Measurements from ENCODE around the gene TMC2.
A peak's percentile ranks its signal among the peaks of the same experiment; 100 is the strongest.

Gene TMC2

DNA sequence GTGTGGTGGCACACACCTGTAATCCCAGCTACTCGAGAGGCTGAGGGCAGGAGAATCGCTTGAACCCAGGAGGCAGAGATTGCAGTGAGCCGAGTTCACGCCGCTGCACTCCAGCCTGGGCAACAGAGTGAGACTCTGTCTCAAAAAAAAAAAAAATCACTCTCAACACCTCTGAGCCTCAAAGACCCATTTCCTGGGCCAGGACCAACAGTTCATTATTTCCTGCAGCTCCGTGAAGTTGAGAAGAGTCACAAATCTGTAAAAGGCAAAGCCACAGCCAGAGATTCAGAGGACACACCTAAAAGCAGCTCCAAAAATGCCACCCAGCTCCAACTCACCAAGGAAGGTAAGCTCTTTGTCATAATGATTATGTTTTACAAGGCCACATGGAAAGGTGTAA is 100.9 kb downstream of the TMC2 start:
- no peak for DNase-seq

DNA sequence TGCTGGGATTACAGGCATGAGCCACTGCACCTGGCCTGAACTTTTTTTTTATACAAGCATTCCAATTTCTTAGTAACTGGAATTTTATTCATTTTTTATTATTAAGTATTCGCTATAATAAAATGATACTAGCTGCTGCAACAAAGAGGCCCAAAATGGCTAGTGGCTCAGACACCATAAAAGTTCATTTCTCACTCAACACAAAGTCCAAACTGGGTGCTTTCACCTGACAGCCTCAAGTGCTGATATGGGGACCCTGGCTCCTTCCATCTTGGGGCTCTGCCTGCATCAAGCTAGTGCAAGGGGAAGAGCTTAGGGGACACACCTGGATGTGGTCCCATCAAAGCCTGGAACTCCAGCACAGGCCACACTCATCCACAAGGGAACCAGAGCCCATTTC is 103.9 kb downstream of the TMC2 start:
- DNase-seq, result no peak

DNA sequence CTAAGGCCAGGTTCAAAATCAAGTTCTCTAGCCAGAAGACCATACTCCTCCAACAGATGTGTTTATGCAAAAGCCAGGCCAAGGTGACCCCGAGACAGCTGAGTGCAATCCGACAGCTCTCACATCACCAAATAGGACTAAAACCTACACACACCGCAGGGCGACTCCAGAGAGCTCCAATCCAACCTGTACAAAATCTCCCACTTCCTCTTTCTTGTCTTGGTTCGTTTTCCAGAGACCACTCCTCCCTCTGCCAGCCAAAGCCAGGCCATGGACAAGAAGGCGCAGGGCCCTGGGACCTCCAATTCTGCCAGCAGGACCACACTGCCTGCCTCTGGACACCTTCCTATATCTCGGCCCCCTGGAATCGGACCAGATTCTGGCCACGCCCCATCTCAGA is 104.5 kb downstream of the TMC2 start:
- no peak for DNase-seq

DNA sequence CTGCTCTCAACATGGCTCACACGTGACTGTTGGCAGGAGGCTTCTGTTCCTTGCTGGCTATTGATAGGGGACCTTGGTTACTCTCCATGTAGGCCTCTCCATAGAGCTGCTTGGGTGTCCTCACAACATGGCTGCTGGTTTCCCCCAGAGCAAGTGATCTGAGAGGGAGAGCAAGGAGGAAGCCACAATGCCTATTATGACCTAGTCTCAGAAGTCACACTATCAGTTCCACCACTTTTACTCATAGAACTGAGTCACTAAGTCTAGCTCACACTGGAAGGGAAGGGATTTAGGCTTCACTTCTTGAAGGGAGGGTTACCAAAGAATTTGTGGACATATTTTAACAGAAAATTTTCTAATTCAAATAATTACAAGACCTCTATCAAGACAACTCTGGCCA is 107.3 kb downstream of the TMC2 start:
- no peak for DNase-seq

DNA sequence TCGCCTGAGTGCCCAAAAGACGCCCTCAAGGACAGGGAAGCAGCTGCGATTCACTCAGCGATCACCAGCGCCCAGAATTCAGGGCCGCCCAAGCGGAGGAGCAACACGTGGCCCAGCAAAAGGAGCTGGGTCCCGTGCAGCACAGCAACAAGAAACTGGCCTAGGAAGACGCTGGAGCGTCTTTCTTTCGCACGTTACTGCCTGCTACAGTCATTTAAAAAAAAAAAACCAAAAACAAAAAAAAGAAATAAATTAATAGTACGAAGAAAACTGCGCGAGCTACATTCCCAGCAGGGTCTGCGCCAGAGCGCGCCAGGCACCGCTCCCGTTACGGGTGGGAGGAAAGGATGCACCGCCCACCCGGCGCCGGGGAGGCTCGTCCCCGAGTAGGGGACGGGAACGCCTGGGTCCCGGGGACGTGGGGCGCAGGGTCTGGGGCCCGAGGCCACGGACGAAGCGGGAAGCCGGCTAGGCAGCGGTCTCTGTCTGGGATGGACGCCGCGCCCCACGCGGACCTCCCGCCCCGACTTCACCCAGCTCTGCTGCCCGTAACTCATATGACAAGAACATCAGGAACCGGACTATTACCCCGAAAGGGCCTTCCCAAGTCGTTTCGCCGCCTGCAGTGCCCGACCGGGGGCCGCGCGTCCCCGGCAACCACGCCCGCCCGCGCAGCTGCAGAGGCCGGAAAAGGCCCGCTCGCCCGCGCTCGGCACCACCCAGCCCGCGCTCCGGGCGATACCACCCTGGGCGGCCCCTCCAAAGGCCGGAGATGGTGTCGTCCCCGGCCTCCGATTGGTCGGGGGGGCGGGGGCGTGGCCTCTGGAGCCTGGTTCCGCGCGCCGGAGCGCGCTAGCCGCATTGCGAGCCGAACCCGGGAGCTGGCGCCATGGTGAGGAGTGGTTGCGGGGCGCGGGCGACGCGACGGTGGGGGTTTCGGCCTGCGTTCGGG is 115.7 kb downstream of the TMC2 start, which contains the start of gene NOP56:
NOP56 (plus strand) TSS at position 861 of the 952 bp plus-strand sequence; CDS start at position 890, 29 bp downstream.
- peak; percentile 95 for DNase-seq

DNA sequence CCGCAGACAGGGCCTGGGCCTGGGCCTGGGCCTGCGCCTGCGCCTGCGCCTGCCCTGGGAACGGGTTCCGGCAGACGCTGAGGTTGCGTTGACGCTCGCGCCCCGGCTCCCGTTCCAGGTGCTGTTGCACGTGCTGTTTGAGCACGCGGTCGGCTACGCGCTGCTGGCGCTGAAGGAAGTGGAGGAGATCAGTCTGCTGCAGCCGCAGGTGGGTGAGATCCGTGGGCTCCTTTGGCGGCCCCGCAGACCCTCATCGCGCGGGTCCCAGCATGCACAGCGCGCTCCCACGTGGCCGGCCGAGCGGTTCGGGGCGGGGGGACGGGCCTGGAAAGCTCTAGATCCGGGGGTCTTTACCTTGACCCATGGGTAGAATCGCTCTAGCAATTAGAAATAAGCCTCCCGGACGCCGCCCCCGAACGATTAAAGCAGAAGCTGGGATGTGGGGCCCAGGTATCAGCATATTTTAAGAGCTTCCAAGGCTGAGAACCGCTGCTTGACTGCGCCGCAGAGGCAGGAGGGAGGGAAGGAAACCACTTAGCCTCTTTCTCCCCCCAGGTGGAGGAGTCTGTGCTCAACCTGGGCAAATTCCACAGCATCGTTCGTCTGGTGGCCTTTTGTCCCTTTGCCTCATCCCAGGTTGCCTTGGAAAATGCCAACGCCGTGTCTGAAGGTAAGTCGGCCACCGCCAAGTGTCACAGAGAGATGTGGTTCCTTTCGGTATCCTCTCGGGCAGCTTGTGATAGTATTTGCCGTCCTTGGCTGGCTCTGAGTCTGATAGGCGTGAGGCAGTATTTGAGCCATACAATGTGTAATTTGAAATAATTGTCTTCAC is 116.6 kb downstream of the TMC2 start:
- peak; percentile 58 for DNase-seq

DNA sequence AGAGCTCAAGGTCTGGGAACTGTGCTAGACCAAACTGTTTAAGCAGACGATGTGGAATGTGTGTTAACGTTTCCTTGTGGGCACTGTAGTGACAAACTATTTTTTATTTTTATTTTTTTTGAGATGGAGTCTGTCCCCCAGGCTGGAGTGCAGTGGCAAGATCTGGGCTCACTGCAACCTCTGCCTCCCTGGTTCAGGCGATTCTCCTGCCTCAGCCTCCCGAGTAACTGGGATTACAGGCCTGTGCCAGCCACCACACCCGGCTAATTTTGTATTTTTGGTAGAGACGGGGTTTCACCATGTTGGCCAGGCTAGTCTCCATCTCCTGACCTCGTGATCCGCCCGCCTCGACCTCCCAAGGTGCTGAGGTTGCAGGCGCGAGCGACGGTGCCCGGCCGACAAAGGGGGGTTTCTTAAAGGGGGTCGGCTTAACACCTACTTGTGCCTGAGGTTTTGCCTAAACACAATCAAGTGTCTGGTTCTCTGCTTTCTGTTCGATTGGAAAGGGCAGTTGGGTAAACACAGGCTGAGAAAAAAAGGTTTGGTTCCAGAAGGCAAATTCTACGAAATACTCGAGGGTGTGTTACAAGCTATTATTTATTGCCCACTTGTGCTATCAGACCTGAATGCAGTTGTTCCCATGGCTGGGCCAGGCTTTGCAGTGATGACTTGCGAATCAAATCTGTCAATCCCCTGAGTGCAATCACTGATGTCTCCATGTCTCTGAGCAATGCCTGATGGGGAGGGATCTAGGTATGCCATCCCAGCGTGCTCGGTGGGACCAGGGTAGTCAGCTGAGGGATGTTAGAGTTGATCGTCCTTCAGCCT is 117.4 kb downstream of the TMC2 start:
- no peak for DNase-seq

DNA sequence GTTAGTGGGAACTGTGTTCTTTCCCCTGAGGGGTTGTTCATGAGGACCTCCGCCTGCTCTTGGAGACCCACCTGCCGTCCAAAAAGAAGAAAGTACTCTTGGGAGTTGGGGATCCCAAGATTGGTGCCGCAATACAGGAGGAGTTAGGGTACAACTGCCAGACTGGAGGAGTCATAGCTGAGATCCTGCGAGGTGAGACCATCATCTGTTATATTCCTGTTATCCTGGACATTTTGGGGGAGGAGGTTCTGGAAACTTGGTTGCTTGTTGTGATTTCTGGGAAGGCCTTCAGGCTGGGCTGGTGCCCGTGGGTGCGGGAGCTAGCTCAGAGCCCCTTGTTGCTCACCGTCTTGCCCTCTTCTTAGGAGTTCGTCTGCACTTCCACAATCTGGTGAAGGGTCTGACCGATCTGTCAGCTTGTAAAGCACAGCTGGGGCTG is 118.0 kb downstream of the TMC2 start:
- DNase-seq, result no peak

DNA sequence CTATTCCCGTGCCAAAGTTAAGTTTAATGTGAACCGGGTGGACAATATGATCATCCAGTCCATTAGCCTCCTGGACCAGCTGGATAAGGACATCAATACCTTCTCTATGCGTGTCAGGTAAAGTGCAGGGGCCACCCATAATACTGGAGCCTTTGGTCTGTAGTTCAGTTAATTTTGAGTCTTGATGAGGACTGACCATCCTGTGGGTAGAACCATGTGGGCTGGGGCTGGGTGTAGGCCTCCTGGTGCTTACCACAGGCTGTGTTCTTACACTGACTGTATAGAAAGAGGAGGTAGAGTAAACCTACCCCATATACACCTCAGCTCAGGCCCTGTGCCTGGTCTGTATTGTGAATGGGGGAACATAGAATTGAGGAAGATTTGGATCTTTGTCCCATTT is 118.5 kb downstream of the TMC2 start:
- DNase-seq, result no peak

DNA sequence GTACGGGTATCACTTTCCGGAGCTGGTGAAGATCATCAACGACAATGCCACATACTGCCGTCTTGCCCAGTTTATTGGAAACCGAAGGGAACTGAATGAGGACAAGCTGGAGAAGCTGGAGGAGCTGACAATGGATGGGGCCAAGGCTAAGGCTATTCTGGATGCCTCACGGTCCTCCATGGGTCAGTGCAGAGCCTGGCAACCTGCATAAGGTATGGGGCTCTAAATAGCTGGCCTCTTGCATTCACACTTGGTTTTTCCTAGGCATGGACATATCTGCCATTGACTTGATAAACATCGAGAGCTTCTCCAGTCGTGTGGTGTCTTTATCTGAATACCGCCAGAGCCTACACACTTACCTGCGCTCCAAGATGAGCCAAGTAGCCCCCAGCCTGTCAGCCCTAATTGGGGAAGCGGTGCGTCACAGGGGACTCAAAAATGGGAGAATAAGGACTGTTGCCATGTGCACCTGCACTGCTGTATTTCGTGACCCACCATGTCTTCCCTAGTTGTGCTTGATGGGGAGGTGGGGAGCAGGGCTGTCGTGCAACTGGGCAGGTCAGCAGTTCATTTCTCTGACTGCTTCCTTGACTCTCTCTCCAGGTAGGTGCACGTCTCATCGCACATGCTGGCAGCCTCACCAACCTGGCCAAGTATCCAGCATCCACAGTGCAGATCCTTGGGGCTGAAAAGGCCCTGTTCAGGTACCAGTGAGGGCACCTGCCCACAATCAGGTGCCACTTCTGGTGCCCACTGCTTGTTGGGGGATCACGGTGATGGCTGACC is 119.2 kb downstream of the TMC2 start:
- no peak for DNase-seq

DNA sequence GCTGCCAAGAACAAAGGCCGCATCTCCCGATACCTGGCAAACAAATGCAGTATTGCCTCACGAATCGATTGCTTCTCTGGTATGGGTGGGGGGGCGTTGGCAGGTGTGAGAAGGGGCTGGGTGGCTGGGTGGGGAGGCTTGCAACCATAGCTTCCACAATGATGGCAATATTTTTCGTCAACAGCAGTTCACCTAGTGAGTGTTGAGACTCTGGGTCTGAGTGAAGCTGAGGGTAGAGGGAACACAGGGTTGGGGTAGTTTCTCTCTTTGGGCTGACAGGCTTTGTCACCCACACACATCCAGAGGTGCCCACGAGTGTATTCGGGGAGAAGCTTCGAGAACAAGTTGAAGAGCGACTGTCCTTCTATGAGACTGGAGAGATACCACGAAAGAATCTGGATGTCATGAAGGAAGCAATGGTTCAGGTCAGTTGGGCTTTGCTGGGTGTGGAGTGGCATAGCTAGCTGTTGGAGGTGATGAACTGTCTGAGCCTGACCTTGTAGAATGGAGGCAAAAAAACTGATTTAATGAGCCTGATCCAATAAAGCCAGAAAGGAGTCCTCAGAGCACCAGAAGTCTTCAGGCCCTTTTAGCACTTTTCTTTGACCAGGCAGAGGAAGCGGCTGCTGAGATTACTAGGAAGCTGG is 120.2 kb downstream of the TMC2 start:
- DNase-seq, result no peak

DNA sequence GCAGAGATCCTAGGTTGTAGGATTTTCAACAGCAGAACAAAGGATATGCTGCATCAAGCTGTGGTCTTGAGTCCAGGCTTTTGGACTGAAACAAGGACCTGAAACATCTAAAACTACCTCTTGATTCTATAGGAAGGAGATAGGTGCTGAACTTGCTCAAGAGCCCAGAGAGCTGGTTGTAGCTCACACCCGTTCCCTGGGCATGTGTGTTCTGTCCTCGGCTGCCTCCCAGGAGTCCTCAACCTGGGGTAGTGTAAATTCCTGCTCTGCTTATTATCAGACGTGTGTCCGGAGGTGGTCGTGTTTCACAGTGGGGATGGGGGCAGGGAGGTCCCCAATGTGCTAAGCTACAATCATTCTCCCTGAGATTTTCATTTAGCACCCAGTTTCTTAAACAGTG is 120.9 kb downstream of the TMC2 start:
- DNase-seq, result no peak

DNA sequence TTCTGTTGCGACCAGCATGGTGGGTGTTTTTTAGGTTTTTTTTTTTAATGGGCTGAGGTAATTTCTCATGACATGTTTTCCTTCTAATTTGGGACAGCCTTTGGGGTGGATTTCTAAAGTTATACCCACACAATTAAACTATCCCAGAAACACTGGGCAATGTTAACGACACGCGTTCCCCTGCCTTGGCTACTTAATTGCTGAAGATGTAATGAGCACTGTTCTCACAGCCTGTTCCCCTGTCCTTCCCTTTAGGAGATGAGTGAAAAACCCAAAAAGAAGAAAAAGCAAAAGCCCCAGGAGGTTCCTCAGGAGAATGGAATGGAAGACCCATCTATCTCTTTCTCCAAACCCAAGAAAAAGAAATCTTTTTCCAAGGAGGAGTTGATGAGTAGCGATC is 121.3 kb downstream of the TMC2 start:
- no peak for DNase-seq

DNA sequence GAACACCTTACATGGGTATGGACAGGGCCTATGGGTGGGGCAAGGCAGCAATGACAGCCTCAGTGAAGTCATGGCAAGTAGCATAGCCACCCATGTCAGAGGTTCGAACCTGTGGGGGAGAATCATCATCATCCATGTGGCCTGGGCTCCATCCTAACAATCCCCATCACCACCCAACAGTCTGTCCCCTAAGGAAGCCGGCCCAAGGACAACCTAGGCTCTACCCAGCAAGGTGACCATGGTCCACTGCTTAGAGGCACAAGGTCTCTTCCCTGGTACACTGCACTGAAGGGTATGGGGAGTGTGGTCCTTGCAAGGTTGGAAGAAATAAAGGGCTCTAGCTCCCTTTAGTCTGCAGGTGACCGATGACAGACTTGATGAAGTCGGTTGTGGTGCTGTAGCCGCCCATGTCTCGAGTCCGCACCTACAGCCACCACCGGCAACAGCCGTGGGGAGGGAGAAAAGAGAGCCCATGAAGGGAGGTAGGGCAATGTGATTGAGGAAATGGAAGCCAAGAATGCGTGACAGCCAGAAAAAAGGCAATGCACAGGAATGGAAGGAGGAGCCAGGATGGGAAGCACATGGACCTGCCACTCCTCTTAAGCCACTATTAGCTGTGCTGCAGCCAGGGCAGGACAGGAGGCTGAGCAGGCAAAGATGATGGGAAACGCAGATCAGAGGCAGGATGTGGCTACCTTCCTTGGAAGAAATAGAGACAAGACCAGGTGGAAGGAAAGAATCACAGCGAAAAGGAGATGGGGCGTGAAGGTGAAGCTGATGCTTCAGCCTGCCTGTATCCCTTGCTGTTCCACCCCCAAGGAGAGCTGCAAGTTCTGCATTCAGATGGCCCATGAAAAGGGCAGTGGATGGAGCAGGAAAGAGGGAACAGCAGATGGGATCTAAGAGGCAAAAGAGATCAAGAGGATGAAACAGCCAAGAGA is 122.3 kb downstream of the TMC2 start:
- peak; percentile 60 for DNase-seq

DNA sequence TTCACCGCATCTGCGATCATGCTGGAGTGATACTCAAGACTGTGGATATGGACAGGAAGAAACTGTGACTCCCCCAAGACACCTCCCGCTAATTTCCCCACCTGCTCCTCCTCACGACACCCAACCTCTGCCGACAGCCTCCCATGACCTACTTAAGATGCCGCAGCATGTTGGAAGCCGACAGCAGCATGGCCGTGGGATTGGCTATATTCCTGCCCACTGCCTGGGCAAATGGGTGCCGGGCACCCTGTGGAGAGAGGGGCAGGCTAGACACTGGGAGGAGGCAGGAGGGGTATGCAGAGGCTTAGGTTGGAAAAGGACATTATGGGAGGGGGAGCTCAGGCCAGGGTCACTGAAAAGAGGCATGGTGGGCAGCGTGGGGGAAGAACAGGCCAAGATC is 123.2 kb downstream of the TMC2 start:
- no peak for DNase-seq

DNA sequence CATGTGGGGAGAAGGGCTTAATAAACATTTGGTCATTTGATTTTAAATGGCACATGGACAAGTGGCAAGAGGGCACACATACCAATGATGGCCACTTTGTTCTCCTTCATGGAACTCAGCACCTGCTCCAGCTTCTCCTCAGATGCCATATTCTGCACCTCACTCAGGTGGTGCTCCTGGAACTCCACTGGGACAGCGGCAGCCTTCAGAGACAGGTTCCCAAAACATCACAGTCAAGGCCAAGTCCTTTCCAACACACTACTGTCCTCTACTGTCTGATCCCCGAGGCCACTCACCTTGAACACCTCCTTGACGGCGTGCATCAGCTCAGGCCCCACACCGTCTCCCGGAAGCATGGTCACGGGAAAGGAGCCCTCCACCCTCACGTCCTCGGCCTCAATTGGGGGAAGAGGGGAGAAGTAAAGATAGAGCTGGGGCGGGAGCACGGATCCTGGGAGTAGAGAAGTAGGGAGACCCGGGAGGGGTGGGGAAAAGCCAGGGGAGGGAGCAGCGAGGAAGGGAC is 127.1 kb downstream of the TMC2 start:
- no peak for DNase-seq

DNA sequence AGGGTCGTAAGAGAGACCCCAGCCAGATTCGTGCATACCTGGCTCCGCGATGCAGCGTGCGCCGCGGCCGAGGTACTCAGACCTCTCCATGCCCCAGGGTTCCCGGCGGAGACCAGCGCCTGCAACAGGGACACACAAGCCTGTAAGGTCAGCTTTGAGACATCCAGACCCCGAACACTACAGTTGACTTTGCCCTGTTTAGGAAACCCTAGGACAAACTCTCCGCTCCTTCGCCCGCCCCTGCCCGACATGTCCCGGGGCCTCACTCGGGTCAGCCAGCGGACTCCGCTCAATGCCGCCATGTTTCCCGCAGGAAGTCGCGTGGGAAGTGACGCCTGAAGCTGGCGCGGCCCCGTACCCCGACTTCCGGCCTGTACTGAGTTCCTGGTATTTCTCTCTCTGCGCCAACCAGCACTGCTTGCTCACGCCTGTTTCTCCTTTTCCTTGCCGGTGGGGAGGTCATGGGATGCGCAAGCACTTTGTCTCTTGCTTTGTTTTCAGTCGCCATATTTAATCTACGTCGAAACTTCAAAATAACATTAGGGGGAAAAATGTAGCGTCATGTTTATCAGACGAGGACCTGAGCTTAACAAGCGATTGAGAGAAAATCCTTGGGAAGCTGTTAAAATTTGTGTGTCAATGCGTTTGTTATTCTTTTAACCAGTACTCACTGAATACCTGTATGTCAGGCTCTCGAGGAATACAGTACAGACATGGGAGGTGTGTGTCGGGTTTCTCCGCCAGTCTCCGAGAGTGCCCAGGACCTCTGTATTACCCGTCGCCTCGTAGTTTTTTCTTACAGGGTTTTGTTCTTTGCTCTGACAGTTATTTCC is 127.7 kb downstream of the TMC2 start, which contains the start of gene IDH3B:
IDH3B (minus strand) TSS at position 330 of the 833 bp plus-strand sequence; CDS start at position 302, 28 bp downstream.
- peak; percentile 95 for DNase-seq

DNA sequence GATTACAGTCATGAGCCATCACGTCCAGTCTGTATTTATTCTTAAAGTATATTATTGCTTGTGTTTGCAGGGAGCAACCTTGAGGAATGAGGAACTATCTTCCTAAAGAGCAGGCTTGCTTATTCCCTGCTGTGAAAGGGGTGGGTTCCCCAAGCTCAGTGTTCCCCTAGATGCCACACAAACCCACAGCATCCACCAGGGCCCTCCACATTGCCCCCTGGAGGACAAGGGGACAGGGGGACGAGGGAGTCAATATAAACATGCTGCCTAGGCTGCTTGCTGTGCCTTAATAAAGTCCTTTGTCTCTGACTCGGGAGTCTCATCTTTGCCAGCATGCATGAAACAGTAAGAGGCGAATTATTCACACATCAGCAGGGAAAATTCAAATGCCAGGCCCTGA is 135.6 kb downstream of the TMC2 start:
- no peak for DNase-seq

DNA sequence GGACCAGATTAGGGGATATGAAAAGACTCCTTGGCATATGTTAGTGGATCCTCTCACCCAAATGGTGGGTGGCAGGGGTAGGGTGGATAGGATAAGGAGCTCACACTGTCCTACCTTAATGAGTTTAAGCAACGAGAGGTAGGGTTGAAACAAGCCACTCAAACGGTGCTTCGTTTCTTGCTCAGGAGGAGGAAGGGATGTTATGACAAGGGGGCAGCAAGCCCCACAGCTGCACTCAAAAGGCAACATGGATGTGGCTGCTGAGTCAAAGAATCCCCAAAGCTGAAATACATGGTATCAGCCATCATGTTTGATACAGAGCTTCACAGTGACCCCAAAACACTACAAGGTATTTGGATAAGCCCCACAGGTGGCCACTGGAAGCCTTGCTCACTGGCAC is 136.1 kb downstream of the TMC2 start:
- no peak for DNase-seq
